NCI-H187 treated with DMSO at 0.1 percent for 48 hours (cell line): Measurements from ENCODE around the gene ZIC4.

Source experiments
- DNase-seq: peaks from one replicate; lab custom pipeline; 2025; lab: John Stamatoyannopoulos, UW

The ZIC4 gene

DNA sequence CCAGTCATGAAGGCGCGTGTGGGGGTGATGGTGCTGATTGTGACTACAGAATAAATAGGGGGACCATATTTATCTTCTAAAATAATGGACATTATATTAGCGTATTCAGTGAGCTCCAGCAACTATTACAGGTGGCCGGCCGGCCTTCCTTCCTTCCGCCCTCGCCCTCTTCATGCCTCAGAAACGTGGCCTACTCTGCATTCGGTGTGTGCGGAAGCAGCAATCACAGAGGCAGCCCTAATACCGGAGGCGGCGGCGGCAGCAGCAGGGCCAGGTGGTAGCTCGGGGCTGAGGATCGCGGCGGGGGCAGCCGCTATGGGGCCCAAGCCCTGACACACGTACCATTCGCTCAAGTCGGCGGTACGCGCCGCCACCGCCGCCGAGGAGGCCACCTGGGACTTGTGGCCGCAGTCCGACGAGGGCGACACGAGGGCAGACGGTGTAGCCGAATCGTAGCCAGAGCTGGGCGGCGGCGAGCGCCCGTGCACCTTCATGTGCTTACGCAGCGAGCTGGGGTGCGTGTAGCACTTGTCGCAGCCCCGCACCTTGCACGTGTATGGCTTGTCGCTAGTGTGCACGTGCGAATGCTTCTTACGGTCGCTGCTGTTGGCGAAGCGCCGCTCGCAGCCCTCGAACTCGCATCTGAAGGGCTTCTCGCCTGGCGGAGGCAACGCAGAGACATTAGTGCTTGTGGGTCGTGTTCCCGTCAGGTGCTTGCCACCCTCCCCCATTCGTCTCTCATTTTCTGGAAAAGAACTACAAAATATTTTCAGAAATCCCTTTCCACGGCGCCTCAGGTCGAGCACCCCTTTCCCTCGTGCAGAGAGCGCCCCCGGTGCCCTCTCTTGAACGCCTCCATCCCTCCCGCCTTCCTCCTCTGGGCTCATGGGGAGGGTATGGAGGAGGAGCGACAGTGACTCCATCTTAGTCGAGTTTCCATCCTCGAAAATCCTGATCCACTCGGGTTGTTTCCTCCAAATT lies 15.5 kb downstream of the ZIC4 start:
- no peak for DNase-seq

DNA sequence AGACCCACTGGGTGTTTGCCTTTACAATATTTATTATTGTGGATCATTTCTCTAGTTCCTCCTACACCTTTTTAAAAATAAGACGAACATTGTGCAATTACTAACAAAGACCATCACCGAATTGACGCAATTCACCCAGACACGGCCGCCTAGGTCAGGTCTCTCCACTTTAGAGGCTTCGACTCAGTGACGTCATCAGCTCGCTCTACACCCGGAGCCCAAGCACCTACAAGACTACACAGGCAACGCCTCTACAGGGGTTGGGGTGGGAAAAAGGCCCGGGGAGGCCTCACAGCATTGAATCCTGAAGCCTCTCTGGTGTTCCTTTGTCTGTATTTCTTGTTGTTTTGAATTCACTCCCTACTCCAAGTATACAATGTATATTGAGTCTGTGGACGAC lies 16.6 kb downstream of the ZIC4 start:
- DNase-seq: no peak

DNA sequence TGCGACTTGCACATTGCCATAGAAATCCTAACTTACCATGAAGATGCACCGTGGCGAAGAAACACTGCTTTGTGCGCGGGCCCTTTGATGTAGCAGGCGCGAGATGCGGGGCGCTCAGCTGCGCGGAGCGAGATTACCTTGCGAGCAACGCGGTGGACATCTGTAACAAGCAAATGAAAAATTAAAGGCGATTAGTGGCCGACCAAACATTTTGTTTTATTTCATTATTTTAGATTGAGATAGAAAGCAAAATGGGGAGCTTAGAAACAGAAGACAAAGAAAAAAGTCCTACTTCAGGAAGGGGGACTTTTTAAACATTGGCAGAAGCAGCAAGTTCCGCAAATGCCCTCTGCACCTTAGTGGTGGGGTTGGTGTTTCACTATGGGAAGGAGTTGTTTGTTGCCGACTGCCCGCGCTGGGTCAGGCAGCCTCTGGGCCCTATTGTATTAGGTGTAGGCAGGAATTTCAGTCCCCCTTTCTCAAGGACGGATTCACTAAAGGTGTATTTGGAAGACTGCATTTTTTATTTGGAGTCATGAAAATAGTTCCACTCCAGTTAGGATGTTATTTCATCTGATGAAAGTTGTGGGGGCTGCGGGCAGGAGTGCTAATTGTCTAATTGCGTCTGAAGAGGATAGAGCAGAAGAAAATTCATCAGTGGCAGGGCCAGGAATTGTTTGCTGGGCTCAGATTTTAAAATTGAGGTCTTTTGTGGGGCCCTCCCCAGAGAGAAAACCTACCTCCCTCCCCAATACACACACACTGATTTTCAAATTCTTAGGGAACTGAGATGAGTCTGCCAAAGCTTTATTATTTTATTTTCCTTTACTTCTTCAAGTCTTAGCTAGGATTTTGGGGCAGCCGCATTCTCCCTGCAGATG lies 17.4 kb downstream of the ZIC4 start:
- DNase-seq: no peak

DNA sequence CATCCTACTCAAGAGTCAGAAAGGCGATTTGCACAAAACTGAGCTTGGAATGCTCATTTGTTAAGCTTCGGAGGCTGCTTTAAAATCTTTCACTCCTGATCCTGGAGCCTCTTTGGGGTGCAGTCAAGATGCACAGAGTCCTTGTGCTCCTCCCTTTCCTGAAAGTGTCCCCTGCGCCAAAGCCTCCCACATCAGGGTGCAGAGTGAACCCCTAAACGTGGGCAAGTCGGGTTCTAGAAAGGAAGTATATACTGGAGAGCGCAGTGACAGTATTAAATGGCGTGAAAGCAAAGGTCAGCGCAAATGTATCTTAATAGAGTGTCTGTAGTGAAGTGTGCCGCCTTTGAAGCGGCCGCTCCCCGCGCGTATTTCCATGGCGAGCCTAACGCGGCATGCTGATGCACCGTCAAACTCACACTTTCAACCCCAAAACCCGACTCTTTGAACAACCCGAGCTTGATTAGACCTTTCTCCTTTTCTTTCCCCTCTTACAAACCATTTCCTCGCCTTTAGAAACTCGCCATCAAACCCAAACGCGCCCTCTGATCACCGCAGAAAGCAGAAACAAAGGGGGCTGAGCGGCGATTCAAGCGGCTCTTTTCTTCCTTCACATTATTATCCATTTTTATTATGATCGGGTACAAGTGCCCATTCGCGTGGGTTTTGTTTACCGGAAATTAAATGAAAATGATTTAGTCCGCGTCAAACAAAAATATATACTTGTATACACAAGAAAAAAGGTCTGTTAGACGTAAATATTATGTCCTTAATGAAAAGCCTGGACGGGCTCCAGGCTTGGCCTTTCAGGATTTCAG lies 18.3 kb downstream of the ZIC4 start:
- DNase-seq: no peak

DNA sequence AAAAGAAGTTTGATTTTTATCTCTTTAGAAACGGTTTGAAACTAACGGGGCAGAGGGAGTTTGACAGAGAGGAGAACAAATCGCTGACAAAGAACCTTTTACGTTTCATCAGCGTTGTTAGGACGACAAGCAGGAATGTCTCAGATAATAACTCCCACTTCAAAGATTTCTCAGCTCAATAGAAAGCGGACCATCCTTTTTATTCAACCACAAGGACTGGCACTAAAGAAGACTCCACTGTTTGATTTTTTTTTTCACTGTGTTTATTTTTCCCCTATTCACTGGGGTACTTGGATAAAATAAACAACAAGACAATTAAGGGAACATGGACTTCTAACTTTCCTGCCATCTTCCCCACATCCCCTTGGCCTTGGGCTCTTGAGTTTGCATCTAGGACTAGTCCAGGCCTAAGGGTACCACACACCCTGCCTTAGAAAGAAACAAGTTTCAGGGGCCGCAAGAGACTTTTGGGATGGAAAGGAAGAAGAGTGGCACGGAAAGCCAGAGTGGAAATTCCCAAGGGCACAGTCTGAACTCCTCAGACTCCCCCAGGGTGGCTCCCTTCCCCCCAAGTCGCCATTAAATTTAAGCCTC lies 19.0 kb downstream of the ZIC4 start:
- DNase-seq: no peak

DNA sequence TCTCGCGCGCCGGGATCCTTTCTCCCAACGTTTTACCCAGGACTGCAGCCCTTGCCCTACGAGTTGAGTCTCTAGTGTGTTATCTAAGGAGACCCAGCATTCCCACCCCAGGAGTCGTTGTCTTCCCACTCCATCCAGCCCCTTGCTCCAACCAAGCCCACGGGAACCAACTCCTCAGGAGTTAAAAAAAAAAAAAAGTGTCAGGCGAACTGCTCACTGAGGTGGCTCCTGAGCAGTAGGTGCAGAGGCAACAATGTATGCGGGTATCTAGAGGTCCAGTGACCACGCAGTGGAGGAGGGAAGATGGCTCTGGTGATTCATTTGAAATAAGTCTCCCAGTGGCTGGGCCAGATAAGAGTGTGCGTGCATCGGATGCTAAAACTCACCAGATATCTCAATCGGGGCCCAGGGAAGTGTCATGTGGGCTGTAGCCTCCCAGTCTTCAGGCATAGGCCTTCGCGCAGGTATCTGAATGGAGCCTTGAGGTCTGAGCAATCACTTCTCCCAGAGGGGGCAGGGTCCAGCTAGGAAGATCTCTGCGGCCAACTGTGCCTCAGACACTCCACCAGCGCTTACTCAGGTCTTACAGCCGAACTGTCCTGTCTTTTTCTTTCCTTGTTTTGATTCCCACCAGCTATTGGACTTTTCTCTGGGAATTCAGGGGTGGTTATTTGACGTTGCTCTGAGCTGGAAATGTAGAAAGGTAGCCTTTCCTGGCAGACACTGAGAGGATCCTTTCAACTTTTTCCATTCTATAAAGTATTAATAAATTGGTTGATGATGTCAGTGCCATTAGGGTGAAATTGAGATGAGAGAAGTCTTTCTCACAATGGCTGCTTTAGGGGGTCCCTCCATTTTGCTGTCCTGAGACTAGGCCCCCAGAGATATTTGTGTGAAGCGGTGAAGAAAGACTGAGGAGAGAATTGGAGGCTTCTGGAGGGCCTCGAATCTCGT lies 21.0 kb downstream of the ZIC4 start:
- DNase-seq: no peak

DNA sequence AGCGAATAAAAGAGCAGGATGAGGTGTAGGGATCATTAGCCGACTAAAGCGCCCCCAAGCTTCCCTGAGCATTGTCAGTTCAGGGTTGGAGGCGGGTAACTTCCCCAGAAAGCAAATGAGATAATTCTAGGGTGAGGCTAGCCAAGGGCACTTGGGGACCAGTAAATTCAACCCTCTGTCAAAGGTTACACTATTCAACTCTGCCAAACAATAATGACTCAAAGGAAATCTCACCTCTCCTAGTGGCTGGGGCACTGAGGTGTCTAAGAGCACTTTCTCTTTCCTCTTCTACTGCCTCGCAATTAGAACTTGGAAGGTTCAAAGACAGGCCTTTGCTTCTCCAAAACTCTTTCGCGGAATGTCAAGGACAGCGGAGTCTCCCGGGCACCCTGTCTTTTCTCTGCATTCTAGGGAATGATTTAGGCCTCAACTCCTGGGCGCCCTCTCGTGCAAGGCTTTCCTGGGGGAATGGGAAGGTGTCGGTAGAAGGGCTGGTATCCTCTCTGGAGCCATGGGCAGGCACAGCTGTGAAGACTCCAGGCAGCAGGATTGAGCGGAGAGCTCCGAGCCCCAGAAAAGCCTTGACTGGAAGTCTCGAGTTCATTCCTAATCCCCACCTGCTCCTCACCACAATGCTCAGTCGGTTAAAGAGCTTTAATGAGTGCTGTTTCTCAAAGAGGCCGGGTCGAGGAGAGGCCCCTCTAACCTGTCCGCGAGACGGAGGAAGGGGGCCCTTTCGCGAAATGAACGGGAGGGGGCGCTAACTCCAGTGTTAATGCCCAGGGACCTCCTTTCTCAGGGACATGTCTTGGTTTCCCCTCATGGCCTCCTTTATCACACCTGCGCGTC lies 21.9 kb downstream of the ZIC4 start:
- no peak for DNase-seq

DNA sequence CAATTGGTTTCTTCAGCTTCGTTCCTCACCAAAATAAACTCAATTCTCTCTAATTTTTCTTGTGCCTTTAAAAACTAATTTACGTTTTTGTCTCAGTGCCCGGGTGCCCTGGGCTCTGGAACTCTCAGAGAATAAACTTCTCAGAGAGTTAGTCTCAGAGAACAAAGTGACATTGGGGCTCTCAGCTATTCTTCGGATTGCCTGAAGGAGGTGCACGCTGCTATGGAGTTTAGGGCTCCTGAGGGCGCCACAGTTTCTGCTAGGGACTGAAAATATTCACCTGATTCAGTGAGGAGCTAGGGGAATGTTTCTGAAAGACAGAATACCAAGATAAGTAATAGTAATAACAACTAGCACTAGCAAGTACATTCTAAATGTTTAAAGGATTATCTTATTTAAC lies 22.7 kb downstream of the ZIC4 start:
- DNase-seq: no peak

DNA sequence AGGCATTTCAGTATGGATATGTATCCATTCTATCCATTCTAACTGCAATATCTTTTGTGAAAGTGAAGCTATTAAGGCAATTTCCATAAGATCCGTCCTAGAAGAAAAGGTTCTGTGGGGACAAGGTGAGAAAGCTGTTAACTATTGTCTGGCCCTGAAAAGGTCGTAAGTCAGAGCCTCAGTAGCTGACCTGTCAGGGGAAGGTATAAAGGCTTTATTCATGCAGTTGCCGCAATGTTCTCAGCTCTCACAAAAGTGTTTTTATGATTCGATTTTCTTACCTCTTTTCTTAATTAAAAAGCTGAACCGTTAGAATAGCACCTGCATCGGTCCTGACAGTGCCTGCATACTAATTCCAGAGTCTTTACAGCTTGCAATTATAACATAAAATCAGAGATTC lies 24.7 kb downstream of the ZIC4 start:
- DNase-seq: no peak

DNA sequence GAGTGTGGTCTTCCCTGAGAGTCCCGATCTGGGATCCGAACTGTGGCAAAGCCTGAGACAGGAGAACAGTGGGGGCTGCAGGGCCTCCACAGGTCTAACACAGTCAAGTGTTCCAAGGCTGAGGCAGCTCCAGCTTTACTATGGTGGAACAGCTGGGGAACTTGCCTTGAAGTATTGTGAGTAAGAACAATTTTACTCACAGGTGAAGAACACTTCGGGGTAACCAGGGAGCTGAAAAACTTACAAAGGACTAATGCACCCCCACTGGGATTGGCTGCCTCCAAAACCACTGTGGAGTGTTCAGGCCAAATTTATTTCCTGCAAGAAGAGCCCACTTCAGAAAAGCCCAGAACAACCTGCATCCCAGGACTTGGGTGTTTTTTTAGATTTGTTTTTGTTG lies 25.4 kb downstream of the ZIC4 start:
- no peak for DNase-seq

DNA sequence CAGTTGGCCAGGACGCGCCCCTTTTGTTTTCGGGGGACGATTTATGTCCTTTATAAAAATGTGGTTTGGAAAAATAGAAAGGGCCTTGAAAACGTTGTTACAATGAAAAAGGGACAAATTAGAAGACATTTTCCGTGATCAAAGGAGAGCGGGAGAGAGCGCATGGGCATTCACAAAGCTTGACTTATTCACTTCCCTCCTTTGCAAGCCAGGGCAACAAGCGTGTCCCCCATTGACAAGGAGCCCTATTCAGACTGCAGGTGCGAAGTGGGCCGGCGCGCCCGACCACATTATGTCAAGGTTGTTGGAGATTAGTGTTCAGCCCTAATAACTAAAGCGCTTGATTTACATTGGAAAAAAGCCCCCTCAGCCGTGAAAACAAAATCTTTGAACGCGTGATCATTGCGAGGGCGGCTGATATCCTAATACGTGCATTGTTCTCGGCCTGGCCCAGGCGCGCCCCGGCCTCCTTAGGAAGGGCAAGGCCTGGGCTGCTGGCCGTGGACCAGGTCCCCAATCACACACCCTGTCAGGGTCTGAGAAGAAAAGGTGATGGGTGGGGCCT lies 25.9 kb downstream of the ZIC4 start:
- DNase-seq: no peak

DNA sequence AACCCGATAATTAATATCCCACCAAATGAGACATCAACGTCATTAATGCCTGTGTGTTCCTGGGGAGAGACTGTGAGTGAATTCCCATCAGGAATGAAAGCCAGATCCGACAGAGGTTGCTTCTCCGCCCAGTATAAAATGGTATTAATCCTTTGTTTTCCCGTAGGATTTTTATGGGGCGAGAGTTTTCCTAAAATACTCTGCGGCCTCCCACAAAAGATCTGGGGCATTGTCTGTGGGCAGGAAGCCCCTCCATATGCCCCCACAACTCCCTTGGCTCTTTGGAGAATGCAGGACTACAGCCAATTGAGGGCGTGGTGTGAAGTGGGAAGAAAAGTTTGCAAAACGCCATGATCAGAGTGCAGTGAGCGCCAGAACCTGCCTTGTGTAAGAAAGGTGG lies 26.7 kb downstream of the ZIC4 start:
- no peak for DNase-seq

DNA sequence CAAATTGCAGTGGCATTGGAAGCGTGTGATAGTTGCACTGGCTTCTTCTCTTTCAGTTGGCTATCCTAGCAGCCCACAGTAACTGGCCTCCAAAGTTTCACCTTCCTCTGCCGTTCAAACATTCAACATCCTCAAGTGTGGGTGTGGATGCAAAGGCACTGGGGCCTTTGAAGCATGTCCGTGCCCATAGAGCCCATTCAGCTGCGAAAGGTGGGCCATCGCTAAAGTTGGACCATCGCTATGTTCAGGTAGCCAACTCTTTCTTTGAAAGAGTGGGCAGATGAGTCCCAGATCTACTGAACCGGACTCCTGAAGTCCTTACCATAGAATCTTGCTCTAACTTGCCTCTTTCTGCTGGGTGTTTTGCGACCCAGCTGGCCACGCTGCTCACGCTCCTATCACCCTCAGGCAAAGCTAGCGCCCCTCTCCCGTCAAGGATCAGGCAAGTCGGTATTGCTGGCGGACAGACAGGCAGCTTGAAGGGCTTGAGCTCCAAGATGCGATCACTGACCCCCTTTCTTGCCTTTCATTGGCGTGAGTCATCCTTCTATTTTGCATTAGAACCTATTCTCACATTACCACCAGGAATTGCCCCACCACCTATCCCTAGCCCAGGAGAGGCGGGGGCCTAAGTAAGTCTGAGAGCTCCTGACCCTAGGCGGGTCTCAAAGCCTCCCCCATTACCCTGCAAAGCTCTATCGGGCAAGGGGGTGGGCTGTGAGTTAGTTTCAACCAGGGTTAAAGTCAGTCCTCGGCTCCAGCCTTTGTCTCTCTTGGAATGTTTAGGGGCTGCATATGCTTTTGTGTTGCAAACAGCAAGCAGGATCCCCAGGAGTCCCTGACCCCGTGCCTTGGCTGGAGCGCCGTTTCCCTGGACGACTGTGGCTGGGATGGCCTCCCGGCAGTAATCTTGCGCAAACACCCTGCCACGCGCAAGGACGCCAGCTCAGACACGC lies 28.7 kb downstream of the ZIC4 start:
- no peak for DNase-seq

DNA sequence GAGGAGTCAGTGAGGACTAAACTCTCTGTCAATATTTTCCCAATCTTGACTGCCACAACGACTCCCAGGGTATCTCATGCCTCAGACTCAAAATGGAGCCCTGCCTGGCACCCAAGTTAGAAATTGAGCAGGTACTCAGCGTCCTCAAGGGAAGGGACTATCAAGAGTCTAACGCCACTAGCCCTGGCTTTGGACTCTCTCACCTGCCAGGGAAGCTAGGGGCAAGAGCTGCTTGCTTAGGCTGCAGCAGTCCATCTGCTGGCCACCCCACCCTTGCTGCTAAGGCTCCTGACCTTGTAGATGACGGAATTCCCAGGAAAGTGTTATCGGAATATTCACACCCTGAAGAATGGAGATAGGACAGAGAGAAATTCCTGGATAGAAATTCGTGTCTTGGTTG lies 33.0 kb downstream of the ZIC4 start:
- no peak for DNase-seq

DNA sequence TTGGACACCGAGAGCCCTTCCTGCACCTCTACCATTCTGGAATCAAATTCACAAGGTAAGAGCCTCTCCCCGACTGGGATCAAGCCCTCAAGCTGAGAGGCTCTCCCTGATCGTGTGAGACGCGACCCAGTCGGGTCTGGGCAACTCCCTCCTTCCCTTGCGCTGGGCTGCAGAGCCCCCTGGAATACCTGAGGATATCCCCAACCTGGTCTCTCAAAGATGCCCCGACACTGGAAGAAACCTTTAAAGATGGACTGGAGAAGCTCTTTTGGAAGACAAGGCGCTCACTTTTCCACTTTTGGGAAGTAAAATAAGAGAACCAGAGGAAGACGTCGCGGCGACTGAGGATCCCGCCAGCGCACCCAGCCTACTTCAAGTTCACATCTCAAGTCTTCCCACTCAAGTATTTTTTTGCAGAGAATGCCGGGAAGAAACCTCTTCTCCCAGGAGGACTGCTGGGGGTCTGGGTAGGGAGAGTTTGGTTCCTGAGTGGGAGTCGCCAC lies 33.8 kb downstream of the ZIC4 start:
- no peak for DNase-seq

DNA sequence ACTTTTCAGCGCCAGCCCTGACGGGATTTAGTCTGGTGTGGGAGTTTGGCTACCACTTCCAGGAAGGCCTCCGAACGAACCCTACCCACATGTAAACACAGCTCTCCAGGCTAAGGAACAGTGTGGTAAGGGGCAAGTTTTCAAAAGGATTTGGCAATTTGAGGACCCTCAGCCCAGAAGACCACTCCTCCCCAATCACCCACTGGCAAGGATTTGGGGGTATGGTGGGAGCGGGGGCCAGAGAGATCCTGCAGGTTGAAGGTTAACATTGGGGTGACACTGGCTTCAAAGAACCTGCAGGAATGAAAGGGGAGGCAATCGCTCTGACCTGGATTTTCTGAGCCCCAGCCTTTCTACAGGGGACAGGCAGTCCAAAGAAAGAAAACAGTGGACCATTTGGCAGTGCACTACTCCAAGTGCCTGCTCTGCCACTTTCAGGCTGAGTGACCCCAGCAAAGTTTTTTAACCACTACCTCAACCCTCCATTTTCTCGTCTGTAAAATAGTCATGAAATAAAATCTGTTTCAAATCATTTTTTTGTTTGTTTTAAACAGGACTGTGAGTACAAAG lies 34.5 kb downstream of the ZIC4 start:
- DNase-seq: no peak

DNA sequence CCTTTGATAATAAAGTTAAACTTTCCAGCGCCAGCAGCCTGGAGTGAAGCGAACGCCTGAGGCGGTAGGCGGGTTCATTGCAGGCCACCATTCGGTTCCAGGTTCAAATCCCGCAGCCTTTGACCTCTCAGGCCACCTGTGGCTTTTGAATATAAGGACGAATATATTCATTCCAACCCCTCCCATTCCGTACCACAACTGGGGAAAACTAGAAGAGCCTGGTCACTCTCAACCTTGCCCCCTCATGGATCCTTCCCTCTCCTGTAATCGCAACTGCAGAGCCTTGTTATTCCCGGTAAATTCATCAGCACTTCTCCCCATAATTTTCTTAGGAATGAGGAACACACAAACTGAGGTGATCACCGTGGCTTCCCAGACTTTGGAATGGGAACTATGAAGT lies 35.2 kb downstream of the ZIC4 start:
- DNase-seq: no peak

DNA sequence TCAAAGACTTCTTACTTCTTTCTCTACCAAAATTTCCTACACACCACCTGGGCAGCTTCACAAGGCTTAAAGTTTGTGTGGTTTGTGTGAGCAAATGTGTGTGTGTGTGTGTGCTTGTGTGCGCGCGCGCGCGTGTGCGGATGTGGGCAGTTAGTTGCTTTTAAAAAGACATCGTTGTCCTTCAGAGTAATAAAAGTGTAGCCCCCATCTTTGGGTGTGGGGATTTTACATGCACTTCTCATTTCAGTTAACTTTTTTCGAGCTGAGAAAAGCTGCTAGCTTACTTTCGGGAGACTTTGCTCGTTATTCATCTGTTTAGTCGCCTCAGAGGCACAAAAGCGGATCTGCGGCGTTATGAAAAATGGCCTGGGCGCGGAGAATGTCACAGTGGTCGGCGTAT lies 36.0 kb downstream of the ZIC4 start:
- DNase-seq: no peak
